Psoas muscle (tissue), 8 donors: ENCODE data around the gene ARHGEF33. TPM values are rescaled to one million over a fixed set of nuclear protein-coding genes. Genes with fewer than 3 reads are reported as not detected.

Experiments
- ATAC-seq, 4 donors: fragments of 200-7000 bp; cut with Tn5 transposase; one replicate each; pipeline ENCODE4 v1.9.1; 2020; ENCODE audit warnings: moderate library complexity in 3 of 4, mild to moderate bottlenecking in 2 of 4
- DNase-seq, 2 donors: peaks; one replicate each; pipeline ENCODE4 v3.0.0-alpha.2; 2020
- H3K27ac ChIP-seq: fragments of 200-600 bp; one replicate; pipeline ENCODE4 v1.8.0; 2022
- H3K27me3 ChIP-seq, 3 donors: fragments of 200-600 bp in 1 of 3; one replicate each; pipeline versions ENCODE4 v1.6.1 to v1.8.0; 2013 to 2022; ENCODE audit warnings: low read length in 2 of 3, mild to moderate bottlenecking in 2 of 3, moderate library complexity in 1 of 3; ENCODE audit not compliant: insufficient read depth in 3 of 3
- H3K36me3 ChIP-seq, 2 donors: fragments of 200-600 bp in 1 of 2; one replicate each; pipeline versions ENCODE4 v1.6.1 to v1.8.0; 2013 to 2022; ENCODE audit warnings: low read depth in 1 of 2, mild to moderate bottlenecking in 1 of 2, moderate library complexity in 1 of 2; ENCODE audit not compliant: insufficient read depth in 1 of 2
- H3K4me1 ChIP-seq: fragments of 200-600 bp; one replicate; pipeline ENCODE4 v1.8.0; 2022
- H3K4me3 ChIP-seq: fragments of 200-600 bp; one replicate; pipeline ENCODE4 v1.8.0; 2022; ENCODE audit warnings: mild to moderate bottlenecking
- H3K9me3 ChIP-seq: fragments of 200-600 bp; one replicate; pipeline ENCODE4 v1.8.0; 2022
- CTCF ChIP-seq: fragments of 200-600 bp; IDR thresholded peaks from one replicate; pipeline ENCODE4 v1.8.0; 2022; ENCODE audit warnings: antibody characterized with exemption
- WGBS, 3 donors: extraction: QIAGEN DNeasy Blood & Tissue Kit; methylation state at CpG; one replicate each; pipeline versions ENCODE4 v1.1.6 to v1.1.7; 2013; 5-methylcytosine and 5-hydroxymethylcytosine counted together
- intact Hi-C, 2 donors: fragments of 100-400 bp; cut with DNase I; formaldehyde crosslinking; loops; one replicate each; pipeline versions ENCODE4 v1.11.0 to v1.14.2; 2022
- polyA plus RNA-seq, 3 donors: library from polyadenylated mRNA; stranded (reverse); fragments of 200-250 nt; gene quantifications; one replicate each; pipeline ENCODE4 v1.2.3, GENCODE V29; 2013
- total RNA-seq, 4 donors: library from RNA; stranded (reverse); fragmentation: NEBNext Ultra II Directional in 2 of 4; extraction: Animal tissue kit (Norgen Biotek cat#: 25700) in 2 of 4; gene quantifications; one replicate each; pipeline versions ENCODE4 v1.2.1 to v1.2.4, GENCODE V29; 2021 to 2023
- donor health status: healthy with polysubstance abuse.
- donor health status: DM: no; HTN: no; CAD: no; lungs with moderate emphysema.
- donor health status: Bipolar disorder and iron deficiency.
- donor health status: healthy.
- donor health status: DM: yes; HTN: yes; CAD: no.
- donor health status: DM: no; HTN: no; CAD: no.
- donor health status: DM: no; HTN: no; CAD: no.
- donor health status: DM: yes; HTN: yes; CAD: no.

ARHGEF33 gene
- total and polyA plus RNA-seq, 7 donors: 0.03 to 0.58 (median 0.15) TPM

- intact Hi-C loops: no loop called here
These were observed 2.3 kb upstream of the ARHGEF33 start for GRCh38 chr2:38887347-38887746.

GRCh38 chr2:38887902-38888554, 1.6 kb upstream of the ARHGEF33 start:
- Histone ChIP-seq H3K4me3 (no peak overlapping the region), H3K36me3 (no peaks in the 10 kb centered on the region), H3K27me3 (no peaks in the 10 kb centered on the region), H3K4me1 (peaks cover 13% of the 10 kb centered on the region), H3K27ac (no peak overlapping the region), H3K9me3 (no peaks in the 10 kb centered on the region)
- ATAC-seq (no peak), DNase-seq (no peak)
- TF ChIP-seq CTCF: no peak
- intact Hi-C loops: no loop called here
- WGBS, 3 donors: 88 to 100% (median 96%) methylated on average over 1 of the region's 1 CpG

More at GRCh38 chr2:38887347-38887746, 2.3 kb upstream of the ARHGEF33 start:
- Histone ChIP-seq H3K27me3 (no peaks in the 10 kb centered on the region), H3K9me3 (no peaks in the 10 kb centered on the region), H3K36me3 (peaks cover 0 to 4% of the 10 kb centered on the region in 2 donors), H3K4me1 (peaks cover 13% of the 10 kb centered on the region), H3K27ac (no peak overlapping the region), H3K4me3 (no peak overlapping the region)
- DNase-seq (no peak), ATAC-seq (no peak)
- no peak for TF ChIP-seq CTCF
- WGBS, 3 donors: 87 to 93% (median 93%) methylated on average over 4 of the region's 4 CpGs

GRCh38 chr2:38889045-38889444, 630 bp upstream of the ARHGEF33 start:
- Histone ChIP-seq H3K27me3 (no peaks in the 10 kb centered on the region), H3K4me1 (peaks cover 13% of the 10 kb centered on the region), H3K9me3 (no peaks in the 10 kb centered on the region), H3K4me3 (no peak overlapping the region), H3K36me3 (no peaks in the 10 kb centered on the region), H3K27ac (no peak overlapping the region)
- intact Hi-C loops: no loop called here
- no peak for ATAC-seq
- DNase-seq: no peak
- TF ChIP-seq CTCF: no peak

- H3K4me3 ChIP-seq: no peak overlapping the region
- no peak for DNase-seq
- ATAC-seq: peak in 1 of 4 donors; percentile 53
- intact Hi-C loops: no loop called here
- no peaks in the 10 kb centered on the region for H3K9me3 ChIP-seq
- H3K27me3 ChIP-seq: no peaks in the 10 kb centered on the region
- H3K36me3 ChIP-seq: no peaks in the 10 kb centered on the region
- no peak overlapping the region for H3K27ac ChIP-seq
- H3K4me1 ChIP-seq: no peaks in the 10 kb centered on the region
- no peak for TF ChIP-seq CTCF
These were observed 3.1 kb downstream of the ARHGEF33 start for GRCh38 chr2:38892819-38893218.

- intact Hi-C loops: no loop called here
- 83 to 88% (median 87%) methylated on average over 5 of the region's 5 CpGs for WGBS, 3 donors
- Histone ChIP-seq H3K4me3 (no peak overlapping the region), H3K36me3 (no peaks in the 10 kb centered on the region), H3K4me1 (no peaks in the 10 kb centered on the region), H3K27ac (no peak overlapping the region), H3K9me3 (no peaks in the 10 kb centered on the region), H3K27me3 (no peaks in the 10 kb centered on the region)
- TF ChIP-seq CTCF: no peak
- no peak for ATAC-seq
- no peak for DNase-seq
These were observed 8.6 kb downstream of the ARHGEF33 start for GRCh38 chr2:38898256-38898655.
